GM06990 (cell line): ENCODE data around the gene FNDC3B.

Source experiments
- DNase-seq: peaks from one replicate; pipeline ENCODE4 v3.0.0-alpha.2; 2011; ENCODE audit not compliant: insufficient read length; ENCODE audit errors: extremely low read depth
- H3K27me3 ChIP-seq: replicated peaks from 2 replicates; pipeline ENCODE4 v1.6.0; 2011; ENCODE audit warnings: low read length; ENCODE audit not compliant: control insufficient read depth, insufficient read depth
- H3K36me3 ChIP-seq: 2 replicates; pipeline ENCODE4 v1.5.1; 2011; ENCODE audit warnings: low read length; ENCODE audit not compliant: control insufficient read depth, insufficient read depth
- H3K4me3 ChIP-seq: replicated peaks from 2 replicates; pipeline ENCODE4 v1.5.1; 2011; ENCODE audit warnings: low read depth, mild to moderate bottlenecking, control low read depth, low read length
- TF ChIP-seq, protein P1 (sequence below): IDR thresholded peaks from 2 replicates; pipeline ENCODE4 v1.5.1; 2011; ENCODE audit warnings: low read length, control low read depth, mild to moderate bottlenecking, inconsistent platforms; ENCODE audit not compliant: insufficient read depth, poor library complexity, severe bottlenecking

The FNDC3B gene

DNA sequence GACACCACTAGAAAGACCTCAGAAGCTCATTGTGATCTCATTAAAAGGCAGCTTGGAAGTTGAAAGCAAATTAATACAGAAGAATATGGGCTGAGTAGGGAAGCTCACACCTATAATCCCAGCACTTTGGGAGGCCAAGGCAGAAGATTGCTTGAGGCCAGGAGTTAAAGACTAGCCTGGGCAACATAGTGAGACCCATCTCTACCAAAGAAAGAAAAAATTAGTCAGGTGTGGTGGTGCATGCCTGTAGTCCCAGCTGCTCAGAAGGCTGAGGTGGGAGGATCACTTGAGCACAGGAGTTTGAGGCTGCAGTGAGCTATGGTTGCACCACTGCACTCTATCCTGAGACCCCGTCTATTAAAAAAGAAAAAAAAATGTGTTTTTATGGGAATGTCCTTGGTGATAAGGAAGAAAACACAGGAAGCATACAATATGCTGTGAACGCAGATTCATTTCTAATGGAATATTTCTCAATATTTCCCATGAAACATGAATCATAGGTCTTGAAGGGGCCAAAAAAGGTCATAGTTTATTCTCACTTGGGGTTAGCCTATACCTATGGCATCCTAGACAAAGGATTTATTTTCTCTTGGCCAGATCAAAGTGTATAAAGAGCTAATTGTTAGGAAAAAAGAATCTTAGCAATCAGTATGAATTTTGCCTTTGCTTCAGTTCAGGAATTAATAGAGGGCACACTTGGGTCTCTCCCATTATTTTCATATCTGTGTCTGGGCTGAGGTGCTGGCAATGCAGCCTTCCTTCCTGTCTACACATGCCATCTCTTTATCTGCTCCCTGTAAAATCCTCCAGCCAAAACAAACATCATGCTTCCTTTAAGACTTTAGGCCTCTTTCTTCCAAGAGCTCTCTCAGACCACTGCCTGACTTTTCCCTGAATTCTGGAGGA, 98.2 kb downstream of the FNDC3B start:
- no peak overlapping the region for H3K4me3 ChIP-seq
- no peaks in the 10 kb centered on the region for H3K36me3 ChIP-seq
- H3K27me3 ChIP-seq, result no peaks in the 10 kb centered on the region
- no peak for DNase-seq
- TF ChIP-seq, protein P1, sequence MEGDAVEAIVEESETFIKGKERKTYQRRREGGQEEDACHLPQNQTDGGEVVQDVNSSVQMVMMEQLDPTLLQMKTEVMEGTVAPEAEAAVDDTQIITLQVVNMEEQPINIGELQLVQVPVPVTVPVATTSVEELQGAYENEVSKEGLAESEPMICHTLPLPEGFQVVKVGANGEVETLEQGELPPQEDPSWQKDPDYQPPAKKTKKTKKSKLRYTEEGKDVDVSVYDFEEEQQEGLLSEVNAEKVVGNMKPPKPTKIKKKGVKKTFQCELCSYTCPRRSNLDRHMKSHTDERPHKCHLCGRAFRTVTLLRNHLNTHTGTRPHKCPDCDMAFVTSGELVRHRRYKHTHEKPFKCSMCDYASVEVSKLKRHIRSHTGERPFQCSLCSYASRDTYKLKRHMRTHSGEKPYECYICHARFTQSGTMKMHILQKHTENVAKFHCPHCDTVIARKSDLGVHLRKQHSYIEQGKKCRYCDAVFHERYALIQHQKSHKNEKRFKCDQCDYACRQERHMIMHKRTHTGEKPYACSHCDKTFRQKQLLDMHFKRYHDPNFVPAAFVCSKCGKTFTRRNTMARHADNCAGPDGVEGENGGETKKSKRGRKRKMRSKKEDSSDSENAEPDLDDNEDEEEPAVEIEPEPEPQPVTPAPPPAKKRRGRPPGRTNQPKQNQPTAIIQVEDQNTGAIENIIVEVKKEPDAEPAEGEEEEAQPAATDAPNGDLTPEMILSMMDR, result no peak

DNA sequence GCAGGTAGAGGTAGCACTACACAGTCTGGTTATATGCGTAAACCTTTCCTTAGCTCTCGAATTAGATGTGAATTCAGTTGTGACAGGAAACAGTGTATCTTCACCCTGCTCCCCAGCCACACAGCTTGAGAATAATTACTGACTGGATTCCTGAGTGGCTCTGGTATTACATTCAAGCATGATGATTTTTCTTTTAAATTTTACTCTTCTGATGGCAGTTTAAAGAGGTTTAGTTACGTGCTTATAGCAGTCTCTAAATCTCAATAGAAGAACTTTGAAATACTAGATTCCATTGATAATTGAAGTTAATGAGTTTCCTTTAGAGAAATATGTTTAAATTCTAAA, 98.8 kb downstream of the FNDC3B start:
- DNase-seq, result no peak
- no peaks in the 10 kb centered on the region for H3K36me3 ChIP-seq
- TF ChIP-seq, protein P1, result no peak
- no peak overlapping the region for H3K4me3 ChIP-seq
- no peaks in the 10 kb centered on the region for H3K27me3 ChIP-seq

DNA sequence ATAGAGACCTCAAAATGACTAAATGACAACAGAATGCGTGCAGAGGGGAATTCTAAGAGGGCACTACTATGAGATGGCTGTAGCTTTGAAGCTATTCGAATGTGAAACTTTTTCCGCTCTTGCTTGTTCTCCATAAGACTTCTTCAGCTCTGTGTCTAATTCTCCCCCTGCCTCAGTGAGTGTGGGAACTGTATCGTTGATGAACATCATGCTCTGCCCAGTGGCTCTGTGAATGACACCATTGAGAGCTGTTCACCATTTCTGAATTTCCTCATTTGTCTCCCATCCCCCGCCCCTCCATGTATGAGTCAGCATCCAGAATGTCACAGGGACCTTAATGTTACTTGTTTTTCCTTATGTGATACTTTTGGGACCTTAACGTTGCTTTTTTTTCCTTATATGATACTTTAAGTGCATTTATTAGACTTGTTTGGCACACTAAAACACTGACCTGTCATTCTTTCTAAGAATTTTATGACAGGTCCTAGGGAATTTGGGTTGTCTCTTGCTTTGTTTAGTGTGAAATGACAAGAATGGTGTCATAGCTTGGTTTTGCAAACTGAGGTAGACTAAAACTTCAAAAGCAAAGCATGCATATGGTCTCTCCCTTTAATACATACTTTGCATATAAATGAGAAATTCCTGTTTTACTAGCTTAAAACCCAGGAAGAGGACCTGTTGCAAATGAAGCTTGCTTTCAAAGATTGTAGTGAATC, 99.6 kb downstream of the FNDC3B start:
- DNase-seq, result peak; percentile 59
- no peaks in the 10 kb centered on the region for H3K36me3 ChIP-seq
- no peak overlapping the region for H3K4me3 ChIP-seq
- TF ChIP-seq, protein P1, result no peak
- no peaks in the 10 kb centered on the region for H3K27me3 ChIP-seq

- TF ChIP-seq, protein P1, result no peak
- H3K36me3 ChIP-seq, result no peaks in the 10 kb centered on the region
- no peak overlapping the region for H3K4me3 ChIP-seq
- no peak for DNase-seq
- no peaks in the 10 kb centered on the region for H3K27me3 ChIP-seq
These were observed 100.3 kb downstream of the FNDC3B start for GRCh38 chr3:172139528-172140276.

GRCh38 chr3:172140499-172141391, 101.4 kb downstream of the FNDC3B start:
- Histone ChIP-seq H3K36me3 (no peaks in the 10 kb centered on the region), H3K4me3 (no peak overlapping the region), H3K27me3 (no peaks in the 10 kb centered on the region)
- TF ChIP-seq, protein P1, result no peak
- no peak for DNase-seq
